Hepatocyte (in vitro differentiated cells): ENCODE results near the gene STK11. TPM values are rescaled to one million over a fixed set of nuclear protein-coding genes. Genes with fewer than 3 reads are reported as not detected.
A peak's percentile ranks its signal among the peaks of the same experiment; 100 is the strongest.

Source experiments
- DNase-seq: peaks from one replicate; pipeline ENCODE4 v3.0.0-alpha.2; 2016; ENCODE audit warnings: low spot score
- H2AFZ ChIP-seq: fragments of 200-600 bp; sonication (generic); 2 replicates; pipeline ENCODE4 v1.6.0; 2016; ENCODE audit warnings: antibody characterized with exemption, mild to moderate bottlenecking
- H3K27ac ChIP-seq: fragments of 200-600 bp; sonication (generic); 2 replicates; pipeline ENCODE4 v1.5.1; 2016; ENCODE audit warnings: mild to moderate bottlenecking
- H3K27me3 ChIP-seq: fragments of 200-600 bp; sonication (generic); 2 replicates; pipeline ENCODE4 v1.6.1; 2016
- H3K36me3 ChIP-seq: fragments of 200-600 bp; sonication (generic); replicated peaks from 2 replicates; pipeline ENCODE4 v1.5.1; 2016; ENCODE audit warnings: low read depth; ENCODE audit not compliant: insufficient read depth
- H3K4me1 ChIP-seq: fragments of 200-600 bp; sonication (generic); 2 replicates; pipeline ENCODE4 v1.5.1; 2016; ENCODE audit warnings: mild to moderate bottlenecking, moderate library complexity; ENCODE audit not compliant: insufficient read depth
- H3K4me2 ChIP-seq: fragments of 200-600 bp; sonication (generic); 2 replicates; pipeline ENCODE4 v1.6.0; 2016
- H3K4me3 ChIP-seq: fragments of 200-600 bp; sonication (generic); 2 replicates; pipeline ENCODE4 v1.5.1; 2016; ENCODE audit warnings: mild to moderate bottlenecking
- H3K79me2 ChIP-seq: fragments of 200-600 bp; sonication (generic); 2 replicates; pipeline ENCODE4 v1.6.0; 2017; ENCODE audit warnings: mild to moderate bottlenecking
- H3K9me2 ChIP-seq: fragments of 200-600 bp; sonication (generic); replicated peaks from 2 replicates; pipeline ENCODE4 v1.6.0; 2017; ENCODE audit warnings: mild to moderate bottlenecking; ENCODE audit not compliant: insufficient read depth
- H3K9me3 ChIP-seq: fragments of 200-600 bp; sonication (generic); 2 replicates; pipeline ENCODE4 v1.5.1; 2016; ENCODE audit warnings: low read depth, mild to moderate bottlenecking
- H4K20me1 ChIP-seq: fragments of 200-600 bp; sonication (generic); 2 replicates; pipeline ENCODE4 v1.6.0; 2016; ENCODE audit warnings: mild to moderate bottlenecking; ENCODE audit not compliant: insufficient read depth, poor library complexity, severe bottlenecking
- CTCF ChIP-seq: fragments of 200-600 bp; sonication (generic); IDR thresholded peaks from 2 replicates; pipeline ENCODE4 v1.5.1; 2016; ENCODE audit warnings: antibody characterized with exemption, mild to moderate bottlenecking; ENCODE audit not compliant: poor library complexity
- EZH2 ChIP-seq: fragments of 200-600 bp; sonication (generic); IDR thresholded peaks from 2 replicates; pipeline ENCODE4 v1.6.1; 2016; ENCODE audit warnings: antibody characterized with exemption, mild to moderate bottlenecking, borderline replicate concordance
- EZH2phosphoT487 ChIP-seq: fragments of 200-600 bp; sonication (generic); IDR thresholded peaks from one replicate; pipeline ENCODE4 v1.6.1; 2018; ENCODE audit warnings: antibody characterized with exemption, mild to moderate bottlenecking, low read depth, moderate library complexity; ENCODE audit not compliant: unreplicated experiment, severe bottlenecking
- WGBS: methylation state at CpG from one replicate; pipeline ENCODE4 v1.1.6; 2016; ENCODE audit warnings: low lambda C conversion rate; ENCODE audit errors: missing lambda C conversion rate; 5-methylcytosine and 5-hydroxymethylcytosine counted together
- polyA plus RNA-seq: library from polyadenylated mRNA; unstranded; fragments of >200 nt; fragmentation: Nextera tagmentation; extraction: Ambion mirVana; gene quantifications from 2 replicates; pipeline ENCODE4 v1.2.1, GENCODE V29; 2016
- total RNA-seq: library from RNA; depleted of rRNA; stranded (reverse); fragments of >200 nt; gene quantifications from 2 replicates; pipeline ENCODE4 v1.2.3, GENCODE V29; 2014

The STK11 gene
- total RNA-seq (48.9 and 53.3 TPM in 2 replicates), polyA plus RNA-seq (73.8 and 76.6 TPM in 2 replicates)

GRCh38 chr19:1205114-1206099 is at the start of gene STK11:
STK11 (plus strand) TSS chr19:1205778; CDS start chr19:1206914, 1,136 bp downstream.
- peaks cover 23% of the 10 kb centered on the region for H3K4me1 ChIP-seq
- peak within 1 kb of the TSS; percentile 87 for H3K4me3 ChIP-seq
- 13% methylated on average over 24 of the region's 114 CpGs for WGBS
- no peaks in the 10 kb centered on the region for H3K36me3 ChIP-seq
- peaks cover 42% of the 10 kb centered on the region for H3K79me2 ChIP-seq
- TF ChIP-seq EZH2phosphoT487 (no peak), CTCF (no peak), EZH2 (no peak)
- H2AFZ ChIP-seq, result peak within 1 kb of the TSS; percentile 16
- no peaks in the 10 kb centered on the region for H3K9me3 ChIP-seq
- peak; percentile 99 for DNase-seq
- peak within 1 kb of the TSS; percentile 87 for H3K27ac ChIP-seq
- peak within 1 kb of the TSS; percentile 91 for H3K4me2 ChIP-seq
- H3K27me3 ChIP-seq, result no peaks in the 10 kb centered on the region
- peaks cover 42% of the 10 kb centered on the region for H4K20me1 ChIP-seq
- no peaks in the 10 kb centered on the region for H3K9me2 ChIP-seq

- H4K20me1 ChIP-seq, result peaks cover 15% of the 10 kb centered on the region
- no peaks in the 10 kb centered on the region for H3K9me3 ChIP-seq
These were observed 49.2 kb upstream of the STK11 start for GRCh38 chr19:1156305-1156801.

GRCh38 chr19:1156830-1157615 is 48.6 kb upstream of the STK11 start:
- H4K20me1 ChIP-seq, result peaks cover 15% of the 10 kb centered on the region
- 92% methylated on average over 11 of the region's 46 CpGs for WGBS

More at GRCh38 chr19:1156305-1156801, 49.2 kb upstream of the STK11 start:
- Histone ChIP-seq H3K27me3 (no peaks in the 10 kb centered on the region), H2AFZ (no peak overlapping the region), H3K4me1 (peaks cover 9% of the 10 kb centered on the region), H3K9me2 (no peaks in the 10 kb centered on the region), H3K27ac (peak overlapping the region; percentile 97), H3K79me2 (peaks cover 42% of the 10 kb centered on the region), H3K4me2 (no peak overlapping the region), H3K36me3 (no peaks in the 10 kb centered on the region), H3K4me3 (no peak overlapping the region)
- no peak for TF ChIP-seq EZH2phosphoT487
- TF ChIP-seq EZH2, result no peak
- TF ChIP-seq CTCF, result no peak
- DNase-seq, result no peak
- WGBS, result 86% methylated on average over 24 of the region's 24 CpGs

More at GRCh38 chr19:1156830-1157615, 48.6 kb upstream of the STK11 start:
- Histone ChIP-seq H3K27ac (no peak overlapping the region), H3K79me2 (peaks cover 42% of the 10 kb centered on the region), H3K4me3 (no peak overlapping the region), H3K9me2 (no peaks in the 10 kb centered on the region), H2AFZ (no peak overlapping the region), H3K4me1 (peaks cover 9% of the 10 kb centered on the region), H3K9me3 (no peaks in the 10 kb centered on the region), H3K36me3 (no peaks in the 10 kb centered on the region), H3K27me3 (no peaks in the 10 kb centered on the region), H3K4me2 (no peak overlapping the region)
- TF ChIP-seq EZH2 (no peak), CTCF (no peak), EZH2phosphoT487 (no peak)
- DNase-seq, result no peak
